GM18867 (cell line): ENCODE results near the gene SPEN.
A peak's percentile ranks its signal among the peaks of the same experiment; 100 is the strongest.
"Not testable (repeated sequence)": the region's sequence is repeated elsewhere in the genome, so short reads cannot be mapped to it uniquely, and the experiment has no call there.

Experiments used
- ATAC-seq: cut with Tn5 transposase; IDR thresholded peaks from one replicate; pipeline ENCODE4 v1.9.1; 2021; ENCODE audit warnings: mild to moderate bottlenecking, moderate library complexity; ENCODE audit not compliant: unreplicated experiment

Gene SPEN

DNA sequence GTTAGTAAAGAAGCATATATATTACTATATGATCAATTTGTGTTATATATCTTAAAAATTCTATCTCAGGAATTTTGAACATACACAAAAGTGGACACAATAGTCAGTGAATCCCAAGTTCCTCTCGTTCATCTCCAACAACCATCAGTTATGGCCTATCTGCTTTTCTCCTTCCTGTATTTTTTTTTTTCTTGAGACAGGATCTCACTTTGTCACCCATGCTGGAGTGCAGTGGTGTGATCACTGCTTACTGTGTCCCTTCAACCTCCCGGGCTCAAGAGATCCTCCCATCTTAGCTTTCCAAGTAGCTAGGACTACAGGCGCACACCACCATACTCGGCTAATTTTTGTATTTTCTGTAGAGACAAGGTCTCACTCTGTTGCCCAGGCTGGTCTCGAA lies 9.4 kb downstream of the SPEN start:
- no peak for ATAC-seq

DNA sequence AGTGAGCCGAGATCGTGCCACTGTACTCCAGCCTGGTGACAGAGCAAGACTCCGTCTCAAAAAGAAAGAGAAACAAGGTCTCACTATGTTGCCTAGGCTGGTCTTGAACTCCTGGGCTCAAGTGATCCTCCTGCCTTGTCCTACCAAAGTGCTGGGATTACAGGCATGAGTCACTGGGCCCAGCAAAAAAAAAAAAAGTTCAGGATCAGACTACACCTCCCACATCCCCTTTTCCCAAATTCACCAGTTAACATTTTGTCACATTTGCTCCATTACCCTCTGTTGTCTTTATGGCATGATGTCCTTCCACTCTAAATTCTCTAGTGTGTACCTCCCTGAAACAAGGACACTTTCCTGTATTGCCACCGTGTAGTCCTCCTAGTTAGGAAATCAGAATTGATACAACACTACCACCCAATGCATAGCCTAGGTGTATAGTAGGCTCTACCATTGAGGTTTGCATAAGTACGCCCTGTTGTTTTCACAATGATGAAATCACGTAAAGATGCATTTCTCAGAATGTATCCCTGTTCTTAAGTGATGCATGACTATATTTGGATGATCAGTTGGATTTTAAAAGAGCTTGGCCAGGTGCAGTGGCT lies 10.7 kb downstream of the SPEN start:
- ATAC-seq: no peak

DNA sequence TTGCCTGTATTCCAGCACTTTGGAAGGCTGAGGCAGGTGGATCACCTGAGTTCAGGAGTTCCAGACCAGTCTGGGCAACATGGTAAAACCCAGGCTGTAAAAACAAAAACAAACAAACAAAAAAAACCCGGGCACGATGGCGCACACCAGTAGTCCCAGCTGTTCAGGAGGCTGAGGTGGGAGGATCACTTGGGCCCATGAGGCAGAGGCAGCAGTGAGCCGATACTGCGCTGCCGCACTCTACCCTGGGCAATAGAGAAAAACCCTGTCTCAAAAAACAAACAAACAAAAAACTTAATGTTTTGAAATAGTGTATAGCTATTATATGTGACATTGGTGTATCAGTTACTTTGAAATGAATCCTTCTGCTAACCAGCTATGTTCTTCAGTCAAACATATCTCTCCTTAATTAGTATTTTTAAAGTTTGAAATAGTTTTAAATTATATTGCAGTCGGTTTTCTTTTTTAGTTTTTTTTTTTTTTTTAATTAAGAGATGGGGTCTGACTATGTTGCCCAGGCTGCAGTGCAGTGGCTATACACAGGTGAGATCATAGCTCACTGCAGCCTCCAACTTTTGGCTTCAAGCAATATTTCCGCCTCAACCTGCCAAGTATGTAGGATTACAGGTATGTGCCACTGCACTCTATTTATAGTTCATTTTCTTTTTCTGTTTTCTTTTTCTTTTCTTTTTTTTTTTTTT lies 11.3 kb downstream of the SPEN start:
- no peak for ATAC-seq

DNA sequence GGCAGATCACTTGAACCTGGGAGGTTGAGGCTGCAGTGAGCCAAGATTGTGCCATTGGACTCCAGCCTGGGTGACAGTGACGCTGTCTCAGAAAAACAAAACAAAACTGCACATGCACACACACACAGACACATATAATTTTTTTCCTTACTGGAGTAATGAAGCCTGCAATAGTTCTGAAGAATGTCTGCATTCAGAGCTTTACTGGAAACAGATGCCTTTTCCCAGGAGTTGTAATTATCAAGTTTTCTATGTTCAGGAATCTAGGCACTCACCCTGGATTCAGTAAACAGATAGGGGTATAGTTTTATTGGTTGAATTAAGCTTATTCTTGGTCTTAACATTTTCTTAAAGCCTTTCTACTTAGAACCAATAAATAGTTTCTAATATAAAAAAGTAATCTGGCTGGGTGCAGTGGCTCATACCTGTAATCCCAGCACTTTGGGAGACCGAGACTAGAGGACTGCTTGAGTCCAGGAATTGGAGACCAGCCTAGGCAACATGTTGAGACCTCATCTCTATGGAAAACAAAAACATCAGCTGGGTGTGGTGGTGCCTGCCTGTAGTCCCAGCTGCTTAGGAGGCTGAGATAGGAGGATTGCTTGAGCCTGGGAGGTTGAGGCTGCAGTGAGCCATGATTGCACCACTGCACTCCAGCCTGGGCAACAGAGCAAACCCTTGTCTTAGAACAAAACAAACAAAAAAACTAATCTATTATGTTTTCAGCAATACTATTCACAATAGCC lies 15.8 kb downstream of the SPEN start:
- no peak for ATAC-seq

DNA sequence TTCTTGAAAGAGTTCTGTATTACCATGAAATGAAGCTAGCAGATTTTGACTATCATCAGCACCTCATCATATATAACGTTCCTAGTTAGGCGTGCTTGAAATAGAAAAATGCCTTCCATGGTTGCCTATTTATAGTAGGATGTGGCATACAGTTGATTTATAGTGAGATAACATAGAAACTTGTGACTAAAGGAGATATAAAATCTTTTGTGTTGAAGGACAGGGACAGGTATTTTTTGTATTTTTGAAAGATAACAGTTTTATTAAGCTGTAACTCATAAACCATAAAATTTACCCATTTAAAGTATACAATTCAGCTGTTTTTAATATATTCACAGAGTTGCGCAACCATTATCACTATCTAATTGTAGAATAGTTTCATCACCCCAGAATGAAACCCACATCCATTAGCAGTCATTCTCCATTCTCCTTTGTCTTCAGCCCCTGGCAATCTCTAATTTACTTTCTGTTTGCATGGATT lies 19.3 kb downstream of the SPEN start:
- ATAC-seq: no peak

DNA sequence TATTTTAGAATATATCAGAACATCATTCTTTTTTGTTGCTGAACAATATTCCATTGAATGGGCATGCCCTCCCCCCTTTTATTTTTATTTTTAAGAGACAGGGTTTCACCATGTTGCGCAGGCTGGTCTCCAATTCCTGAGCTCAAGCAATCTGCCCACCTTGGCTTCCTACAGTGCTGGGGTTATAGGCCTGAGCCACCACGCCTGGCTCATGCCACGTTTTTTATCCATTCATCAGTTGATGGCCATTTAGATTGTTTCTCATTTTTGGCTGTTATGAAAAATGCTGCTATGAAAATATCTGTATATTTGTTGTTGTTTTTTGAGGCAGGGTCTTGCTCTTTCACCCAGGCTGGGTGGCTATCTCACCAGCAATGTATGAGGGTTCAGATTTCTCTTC lies 19.8 kb downstream of the SPEN start:
- no peak for ATAC-seq

DNA sequence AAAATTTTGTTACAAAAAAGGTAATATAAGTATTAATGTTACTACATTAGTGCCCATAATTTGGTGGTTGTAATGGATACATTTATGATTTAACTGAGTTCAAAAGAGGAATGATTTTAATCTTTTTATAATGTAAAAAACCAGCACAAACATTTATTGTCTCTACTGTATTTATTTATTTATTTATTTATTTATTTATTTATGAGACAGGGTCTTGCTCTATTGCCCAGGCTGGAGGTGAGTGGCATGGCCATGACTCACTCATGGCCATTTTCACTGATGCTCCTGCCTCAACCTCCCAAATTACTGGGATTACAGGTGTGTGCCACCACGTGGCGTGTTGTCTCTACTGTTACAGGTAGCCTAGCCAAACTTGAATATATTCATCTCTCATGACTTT lies 21.9 kb downstream of the SPEN start:
- no peak for ATAC-seq

DNA sequence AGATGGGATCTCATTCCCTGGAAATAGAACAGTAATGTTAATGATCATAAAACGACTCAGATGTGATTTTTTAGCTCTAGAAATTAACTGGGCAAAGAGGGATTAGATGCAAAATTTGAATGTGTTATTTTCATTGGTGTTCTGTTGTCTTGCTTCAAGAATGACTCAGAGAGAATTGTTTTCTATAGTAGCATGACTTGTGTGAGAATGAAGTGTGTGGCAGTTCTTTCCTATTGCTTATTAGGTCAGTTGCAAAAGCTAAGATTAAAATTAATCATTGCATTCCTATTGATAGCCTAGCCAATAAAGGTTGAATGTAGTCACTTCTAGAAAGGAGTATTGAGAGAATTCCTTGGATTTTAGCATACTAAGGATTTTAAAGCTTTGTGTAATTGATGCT lies 22.9 kb downstream of the SPEN start:
- no peak for ATAC-seq

DNA sequence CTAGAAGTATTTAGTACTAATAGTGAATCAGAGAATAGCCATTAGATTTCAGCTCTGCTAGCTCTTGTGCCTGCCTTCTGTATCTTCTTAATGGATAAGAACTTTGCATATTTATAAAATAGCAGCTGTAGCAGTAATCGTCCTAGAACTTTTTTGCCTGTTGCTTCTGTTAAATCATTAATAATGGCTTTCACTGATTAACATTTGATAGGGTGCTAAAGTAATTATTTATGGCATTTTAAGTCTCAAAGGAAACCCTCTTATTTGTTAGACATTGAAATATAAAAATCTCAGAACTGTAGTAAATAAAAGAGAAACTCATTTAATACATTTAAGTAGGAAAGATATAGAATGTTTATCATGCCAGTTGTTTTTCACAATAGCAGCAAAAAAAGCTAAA lies 27.0 kb downstream of the SPEN start:
- ATAC-seq: no peak

DNA sequence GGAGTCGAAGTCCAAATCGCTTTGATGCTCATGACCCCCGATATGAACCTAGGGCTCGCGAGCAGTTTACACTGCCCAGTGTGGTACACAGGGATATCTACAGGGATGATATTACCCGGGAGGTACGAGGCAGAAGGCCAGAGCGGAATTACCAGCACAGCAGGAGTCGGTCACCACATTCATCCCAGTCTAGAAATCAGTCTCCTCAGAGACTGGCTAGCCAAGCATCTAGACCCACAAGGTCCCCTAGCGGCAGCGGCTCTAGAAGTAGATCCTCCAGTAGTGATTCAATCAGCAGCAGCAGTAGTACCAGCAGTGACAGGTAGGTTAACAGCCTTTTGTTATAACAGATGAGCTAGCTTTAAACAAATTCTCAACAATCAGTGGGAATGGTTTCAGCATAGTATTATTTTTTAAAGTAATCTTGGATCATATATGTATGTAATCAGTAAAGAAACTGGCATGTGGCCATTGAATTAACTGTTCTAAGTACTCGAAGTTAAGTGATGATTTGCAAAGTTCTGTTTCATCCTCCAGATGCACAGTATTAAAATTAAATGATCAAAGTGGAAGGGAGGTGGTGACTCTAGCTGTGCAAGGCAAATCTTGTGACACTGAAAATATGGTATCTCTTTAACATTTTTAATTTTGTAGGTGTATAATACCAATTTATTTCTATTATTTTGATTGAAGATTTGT lies 29.0 kb downstream of the SPEN start:
- ATAC-seq: no peak

DNA sequence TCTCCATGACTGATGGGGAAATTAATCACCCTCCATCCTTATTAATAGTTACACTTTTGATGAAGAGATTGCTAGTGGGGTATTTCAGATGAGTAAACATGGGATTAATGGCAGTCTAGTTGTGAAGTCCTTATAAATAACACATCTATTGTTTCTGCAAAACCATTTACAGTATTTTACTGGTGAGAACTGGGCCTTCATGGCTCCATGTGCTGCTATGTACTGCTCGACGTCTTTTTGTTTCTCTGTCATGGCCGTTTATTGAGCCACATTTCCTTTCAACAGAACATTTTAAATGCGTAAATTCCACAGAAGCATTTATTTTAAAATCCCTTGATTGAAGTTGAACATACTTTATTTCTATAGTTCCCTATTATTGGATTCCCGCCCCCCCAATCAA lies 34.5 kb downstream of the SPEN start:
- ATAC-seq: no peak

DNA sequence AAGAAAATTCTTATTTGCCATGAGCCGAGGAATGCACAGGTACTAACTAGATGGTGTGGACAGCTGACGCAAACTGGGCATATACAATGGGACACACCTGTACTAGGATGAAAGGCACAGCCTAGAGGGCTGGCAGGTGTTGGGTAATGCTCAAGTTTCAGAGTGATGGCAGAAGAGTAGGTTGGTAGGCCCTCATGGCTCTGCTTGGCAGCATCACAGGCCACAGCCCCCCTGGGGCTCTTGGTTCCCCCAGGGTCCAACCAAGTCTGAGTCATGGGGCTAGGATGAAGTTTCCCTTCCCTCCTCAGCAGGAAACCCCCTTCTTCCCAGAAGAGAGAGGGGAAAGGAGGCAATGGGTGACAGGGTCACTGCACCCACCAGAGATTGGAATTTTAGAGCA lies 35.2 kb downstream of the SPEN start:
- ATAC-seq: no peak

DNA sequence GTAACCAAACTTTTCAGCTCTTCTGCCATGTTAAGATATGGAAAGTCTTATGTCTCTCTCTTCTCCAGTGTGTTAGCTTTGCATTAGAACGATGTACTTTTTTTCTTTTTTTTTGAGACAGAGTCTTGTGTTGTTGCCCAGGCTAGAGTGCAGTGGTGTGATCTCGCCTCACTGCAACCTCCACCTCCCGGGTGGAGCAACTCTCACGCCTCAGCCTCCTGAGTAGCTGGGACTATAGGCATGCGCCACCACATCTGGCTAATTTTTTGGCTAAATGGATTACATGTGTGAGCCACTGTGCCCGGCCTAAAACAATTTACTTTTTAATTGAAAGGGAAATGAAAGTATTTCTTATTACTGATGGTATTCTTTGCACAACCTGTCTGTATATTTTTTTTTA lies 35.8 kb downstream of the SPEN start:
- ATAC-seq: no peak

DNA sequence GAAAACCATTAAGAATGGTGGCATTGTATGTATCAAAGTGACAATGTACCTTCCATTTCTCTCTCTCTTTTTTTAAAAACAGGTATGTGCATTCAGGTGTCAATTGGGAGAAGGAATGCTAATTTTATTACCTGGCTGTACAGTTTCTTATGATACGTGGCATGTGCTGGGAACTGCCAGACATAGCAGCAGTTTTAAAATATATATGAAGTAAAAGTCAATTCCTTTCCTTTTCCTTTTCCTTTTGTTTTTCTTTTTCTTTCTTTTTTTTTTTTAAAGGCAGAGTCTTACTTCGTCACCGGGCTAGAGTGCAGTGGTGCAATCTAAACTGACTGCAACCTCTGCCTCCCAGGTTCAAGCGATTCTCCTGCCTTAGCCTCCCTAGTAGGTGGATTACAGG lies 37.0 kb downstream of the SPEN start:
- no peak for ATAC-seq

DNA sequence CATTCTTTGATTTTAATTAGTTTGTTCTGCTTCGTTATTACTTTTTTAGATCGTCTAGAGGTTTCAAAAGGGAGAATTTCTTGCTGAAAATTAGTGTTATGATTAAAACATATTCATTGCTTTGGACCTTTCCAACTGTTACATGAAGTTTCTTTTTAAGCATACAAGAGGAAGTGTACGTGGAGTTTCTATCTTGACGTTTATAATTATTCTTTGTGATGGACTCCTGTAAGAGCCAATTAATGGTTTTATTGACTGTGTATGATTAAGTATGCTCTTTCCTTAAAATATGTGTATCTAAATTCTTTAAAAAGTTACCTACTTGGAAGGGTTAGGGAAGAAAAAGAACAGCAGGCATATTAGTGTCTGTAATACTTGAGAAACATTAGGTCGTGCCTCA lies 37.8 kb downstream of the SPEN start:
- ATAC-seq: no peak

DNA sequence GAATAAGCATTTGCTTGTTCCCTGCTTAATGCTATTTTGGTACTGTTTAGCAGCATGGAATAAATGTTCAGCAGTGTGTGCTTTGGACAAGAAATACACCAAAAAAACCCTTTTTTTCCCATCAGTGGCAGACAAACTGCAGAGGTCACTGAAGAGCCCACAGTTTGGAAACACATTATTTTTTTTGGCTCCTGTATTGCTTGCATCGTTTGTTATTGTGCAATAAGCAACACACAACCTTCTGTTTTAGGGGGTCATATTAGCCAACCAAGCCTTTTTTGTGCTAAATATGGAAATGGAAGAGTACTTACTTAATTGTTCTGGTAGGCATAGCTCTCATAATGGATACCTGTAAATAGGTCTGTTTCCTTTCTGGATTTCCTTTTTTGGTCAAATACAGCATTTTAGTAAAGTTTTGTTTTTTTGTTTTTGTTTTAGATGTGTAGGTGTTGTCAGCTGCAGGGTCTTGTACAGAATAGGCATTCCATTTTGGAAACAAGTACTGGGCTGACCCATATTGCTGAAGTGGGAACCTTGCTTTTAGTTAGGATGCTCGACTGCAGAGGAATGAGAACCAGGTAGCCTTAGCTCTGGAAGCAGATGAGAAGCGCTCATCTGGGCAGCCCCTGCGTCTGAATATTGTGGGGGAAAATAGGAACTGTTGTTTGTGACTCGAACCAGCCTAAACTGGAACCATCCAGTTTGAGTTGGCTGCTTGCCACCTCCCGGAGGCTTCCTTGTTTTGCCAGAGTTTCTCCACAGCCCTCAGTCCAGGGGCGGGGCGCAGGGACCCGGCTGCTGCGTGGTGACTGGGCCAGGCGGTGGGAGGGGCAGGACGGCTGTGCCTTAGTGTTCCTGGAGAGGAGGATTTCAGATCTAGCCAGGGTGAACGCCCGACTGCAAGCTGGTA lies 38.4 kb downstream of the SPEN start:
- peak; percentile 48 for ATAC-seq

DNA sequence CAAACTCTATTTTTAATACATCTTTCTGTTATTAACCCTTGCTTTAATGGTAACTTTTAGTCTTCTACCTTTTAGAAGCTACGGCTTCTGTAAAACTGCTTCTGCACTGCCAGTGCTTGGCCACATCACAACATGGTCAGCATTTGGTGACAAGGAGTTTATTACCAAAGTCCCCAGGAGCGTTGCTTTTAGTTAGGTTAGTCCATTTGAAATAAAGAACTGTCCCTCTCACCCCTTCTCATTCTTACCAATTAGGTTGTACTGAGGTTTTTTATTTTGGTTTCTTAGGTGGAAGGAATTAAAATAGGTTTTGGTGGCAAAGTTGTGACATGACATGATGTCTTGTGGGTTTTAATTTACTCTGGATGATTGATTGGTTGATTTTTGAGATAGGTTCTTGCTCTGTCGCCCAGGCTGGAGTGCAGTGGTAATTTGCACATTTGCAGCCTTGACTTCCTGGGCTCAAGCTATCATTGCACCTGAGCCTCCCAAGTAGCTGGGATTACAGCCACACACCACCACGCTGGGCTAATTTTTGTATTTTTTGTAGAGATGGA lies 39.2 kb downstream of the SPEN start:
- ATAC-seq: peak; percentile 7

DNA sequence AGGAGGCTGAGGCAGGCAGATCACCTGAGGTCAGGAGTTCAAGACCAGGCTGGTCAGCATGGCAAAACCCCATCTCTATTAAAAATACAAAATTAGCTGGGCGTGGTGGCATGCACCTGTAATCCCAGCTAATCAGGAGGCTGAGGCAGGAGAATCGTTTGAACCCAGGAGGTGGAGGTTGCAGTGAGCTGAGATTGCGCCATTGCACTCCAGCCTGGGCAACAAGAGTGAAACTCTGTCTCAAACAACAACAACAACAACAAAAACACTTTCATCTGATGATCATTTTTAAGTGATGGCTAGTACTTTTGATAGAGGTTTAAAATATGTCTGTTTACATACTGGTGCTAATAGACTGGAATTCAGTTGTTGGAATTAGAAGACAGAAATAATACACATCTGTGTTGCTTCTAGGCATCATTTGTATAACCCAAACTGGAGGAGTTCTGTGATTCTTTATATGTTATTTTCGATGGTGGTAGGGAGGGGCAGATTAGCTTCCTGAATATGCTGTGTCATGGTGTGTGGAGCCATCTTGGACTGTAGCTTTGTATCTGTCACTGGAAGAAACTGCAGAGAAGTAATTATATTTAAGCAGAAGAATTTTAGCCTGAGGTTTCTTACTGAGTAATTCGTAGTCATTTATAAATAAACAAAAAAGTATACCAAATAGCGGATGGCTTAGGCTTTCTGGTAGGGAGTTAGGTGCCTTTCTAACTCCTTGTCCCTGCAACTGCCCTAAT lies 45.5 kb downstream of the SPEN start:
- not testable (repeated sequence) for ATAC-seq

DNA sequence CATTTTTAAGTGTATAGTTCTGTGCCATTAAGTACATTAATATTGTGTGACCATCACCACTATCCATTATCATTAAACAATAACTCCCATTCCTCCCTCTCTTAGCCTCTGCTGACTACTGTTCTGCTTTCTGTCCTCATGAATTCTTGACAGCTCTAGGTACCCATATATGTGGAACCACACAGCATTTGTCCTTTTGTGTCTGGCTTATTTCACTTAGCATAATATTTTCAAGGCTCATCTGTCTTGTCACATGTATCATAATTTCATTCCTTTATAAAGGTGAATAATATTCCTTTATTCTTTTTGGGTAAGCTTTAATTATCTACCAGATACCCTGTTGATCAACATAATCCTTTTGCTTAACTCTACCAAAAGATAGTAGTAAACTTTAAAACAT lies 47.7 kb downstream of the SPEN start:
- no peak for ATAC-seq
